Esophagus (tissue), 2 donors: ENCODE data around the gene LMF2. TPM values are rescaled to one million over a fixed set of nuclear protein-coding genes. Genes with fewer than 3 reads are reported as not detected.

Experiments
- H3K27ac ChIP-seq, 2 donors: one replicate each; pipeline ENCODE4 v1.5.1; 2013; ENCODE audit warnings: low read depth in 2 of 2, mild to moderate bottlenecking in 2 of 2, inconsistent platforms in 1 of 2, low read length in 1 of 2, moderate library complexity in 1 of 2
- H3K27me3 ChIP-seq, 2 donors: one replicate each; pipeline ENCODE4 v1.6.1; 2013; ENCODE audit warnings: low read length in 2 of 2, control low read depth in 1 of 2, mild to moderate bottlenecking in 1 of 2; ENCODE audit not compliant: insufficient read depth in 2 of 2, control insufficient read depth in 1 of 2
- H3K36me3 ChIP-seq, 2 donors: one replicate each; pipeline ENCODE4 v1.6.1; 2013; ENCODE audit warnings: low read length in 1 of 2; ENCODE audit not compliant: control insufficient read depth in 2 of 2, insufficient read depth in 2 of 2
- H3K4me1 ChIP-seq, 2 donors: one replicate each; pipeline ENCODE4 v1.6.1; 2013; ENCODE audit warnings: low read length in 1 of 2; ENCODE audit not compliant: control insufficient read depth in 2 of 2, insufficient read depth in 2 of 2
- H3K4me3 ChIP-seq, 2 donors: one replicate each; pipeline ENCODE4 v1.5.1; 2013; ENCODE audit warnings: low read length in 2 of 2, mild to moderate bottlenecking in 2 of 2, low read depth in 1 of 2, moderate library complexity in 1 of 2
- H3K9me3 ChIP-seq, 2 donors: one replicate each; pipeline ENCODE4 v1.6.1; 2013; ENCODE audit warnings: mild to moderate bottlenecking in 2 of 2, low read depth in 1 of 2, low read length in 1 of 2, moderate library complexity in 1 of 2; ENCODE audit not compliant: control insufficient read depth in 2 of 2, insufficient read depth in 1 of 2
- WGBS, 2 donors: extraction: QIAGEN DNeasy Blood & Tissue Kit; methylation state at CpG; one replicate each; pipeline ENCODE4 v1.1.7; 2013; 5-methylcytosine and 5-hydroxymethylcytosine counted together
- polyA plus RNA-seq, 2 donors: library from polyadenylated mRNA; stranded (reverse); fragments of 200-250 nt; gene quantifications; one replicate each; pipeline ENCODE4 v1.2.3, GENCODE V29; 2013
- donor health status: healthy with polysubstance abuse.
- donor health status: Bipolar disorder and iron deficiency.

The LMF2 gene
- polyA plus RNA-seq, 2 donors: 44.1 to 64.9 TPM

GRCh38 chr22:50517495-50518260, 10.2 kb upstream of the LMF2 start:
- WGBS, 2 donors: 86 to 89% methylated on average over 20 of the region's 20 CpGs
- no peak overlapping the region for H3K27ac ChIP-seq
- H3K36me3 ChIP-seq: peaks cover 18 to 56% of the 10 kb centered on the region in 2 donors
- H3K4me3 ChIP-seq: no peak overlapping the region
- H3K4me1 ChIP-seq: no peaks in the 10 kb centered on the region
- no peaks in the 10 kb centered on the region for H3K9me3 ChIP-seq
- H3K27me3 ChIP-seq: no peaks in the 10 kb centered on the region

GRCh38 chr22:50516891-50517290, 9.4 kb upstream of the LMF2 start:
- 81 to 82% methylated on average over 16 of the region's 16 CpGs for WGBS, 2 donors
- Histone ChIP-seq H3K9me3 (no peaks in the 10 kb centered on the region), H3K36me3 (peaks cover 14 to 51% of the 10 kb centered on the region in 2 donors), H3K4me3 (no peak overlapping the region), H3K27ac (no peak overlapping the region), H3K4me1 (no peaks in the 10 kb centered on the region), H3K27me3 (no peaks in the 10 kb centered on the region)

- 65 to 72% methylated on average over 8 of the region's 8 CpGs for WGBS, 2 donors
- H3K4me1 ChIP-seq: no peaks in the 10 kb centered on the region
- no peaks in the 10 kb centered on the region for H3K9me3 ChIP-seq
- no peak overlapping the region for H3K4me3 ChIP-seq
- H3K27ac ChIP-seq: no peak overlapping the region
- peaks cover 8 to 45% of the 10 kb centered on the region in 2 donors for H3K36me3 ChIP-seq
- no peaks in the 10 kb centered on the region for H3K27me3 ChIP-seq
Observed at GRCh38 chr22:50516068-50516467, 8.6 kb upstream of the LMF2 start.

- peaks cover 0 to 29% of the 10 kb centered on the region in 2 donors for H3K36me3 ChIP-seq
- no peaks in the 10 kb centered on the region for H3K27me3 ChIP-seq
- WGBS, 2 donors: 97 to 98% methylated on average over 15 of the region's 15 CpGs
Observed at GRCh38 chr22:50513175-50513574, 5.7 kb upstream of the LMF2 start.

GRCh38 chr22:50508897-50509296, 1.4 kb upstream of the LMF2 start:
- Histone ChIP-seq H3K27ac (peak overlapping the region; percentile 96 to 100), H3K9me3 (no peaks in the 10 kb centered on the region), H3K27me3 (no peaks in the 10 kb centered on the region), H3K4me1 (peaks cover 10 to 28% of the 10 kb centered on the region in 2 donors), H3K4me3 (peak overlapping the region; percentile 79 to 92), H3K36me3 (peaks cover 0 to 24% of the 10 kb centered on the region in 2 donors)
- WGBS, 2 donors: 4 to 7% methylated on average over 3 of the region's 3 CpGs

More at GRCh38 chr22:50513175-50513574, 5.7 kb upstream of the LMF2 start:
- Histone ChIP-seq H3K27ac (no peak overlapping the region), H3K4me1 (no peaks in the 10 kb centered on the region), H3K9me3 (no peaks in the 10 kb centered on the region), H3K4me3 (no peak overlapping the region)

- WGBS, 2 donors: 1% methylated on average over 51 to 75 of the region's 76 CpGs
- H3K27me3 ChIP-seq: no peaks in the 10 kb centered on the region
- H3K4me3 ChIP-seq: peak within 1 kb of the TSS; percentile 79 to 92
- peaks cover 0 to 26% of the 10 kb centered on the region in 2 donors for H3K36me3 ChIP-seq
- H3K9me3 ChIP-seq: no peaks in the 10 kb centered on the region
- peaks cover 10 to 28% of the 10 kb centered on the region in 2 donors for H3K4me1 ChIP-seq
- H3K27ac ChIP-seq: peak within 1 kb of the TSS; percentile 96 to 100
Observed at GRCh38 chr22:50507991-50508884, 736 bp upstream of the LMF2 start, which contains the start of gene NCAPH2. Gene NCAPH2, plus strand, starts transcription at chr22:50508224. Its CDS starts 114 bp downstream, at chr22:50508338.

- Histone ChIP-seq H3K27ac (peak overlapping the region; percentile 82 to 89), H3K4me1 (peaks cover 10 to 28% of the 10 kb centered on the region in 2 donors), H3K4me3 (peak overlapping the region; percentile 66 to 70), H3K27me3 (no peaks in the 10 kb centered on the region), H3K9me3 (no peaks in the 10 kb centered on the region), H3K36me3 (peaks cover 0 to 31% of the 10 kb centered on the region in 2 donors)
- 22 to 34% methylated on average over 21 of the region's 21 CpGs for WGBS, 2 donors
Observed at GRCh38 chr22:50506611-50507420, 686 bp downstream of the LMF2 start.

GRCh38 chr22:50505776-50506610, 1.5 kb downstream of the LMF2 start:
- no peaks in the 10 kb centered on the region for H3K9me3 ChIP-seq
- H3K4me1 ChIP-seq: peaks cover 10 to 28% of the 10 kb centered on the region in 2 donors
- no peak overlapping the region for H3K27ac ChIP-seq
- WGBS, 2 donors: 83 to 89% methylated on average over 41 of the region's 41 CpGs
- H3K36me3 ChIP-seq: peaks cover 0 to 30% of the 10 kb centered on the region in 2 donors
- H3K4me3 ChIP-seq: peak overlapping the region in 1 of 2 donors; percentile 70
- H3K27me3 ChIP-seq: no peaks in the 10 kb centered on the region
